Neural cell (in vitro differentiated cells): ENCODE measurements around the gene HDAC9.

Experiments used
- CTCF ChIP-seq: fragments of 450-650 bp; IDR thresholded peaks from 2 replicates; pipeline ENCODE4 v1.5.1; 2014; ENCODE audit warnings: antibody characterized with exemption, mild to moderate bottlenecking, moderate library complexity; ENCODE audit not compliant: poor library complexity, severe bottlenecking
- RAD21 ChIP-seq: fragments of 450-650 bp; conservative IDR thresholded peaks from 2 replicates; pipeline ENCODE4 v1.6.1; 2014; ENCODE audit warnings: antibody characterized with exemption, mild to moderate bottlenecking, moderate library complexity
- REST ChIP-seq: IDR thresholded peaks from 2 replicates; pipeline ENCODE4 v1.6.1; 2012; ENCODE audit warnings: borderline replicate concordance

- TF ChIP-seq RAD21: no peak
- TF ChIP-seq CTCF: no peak
- no peak for TF ChIP-seq REST
These were observed 130.5 kb downstream of the HDAC9 start for GRCh38 chr7:18626086-18626485.
